ENCODE measurements around the gene KCNA10.

The KCNA10 gene

DNA sequence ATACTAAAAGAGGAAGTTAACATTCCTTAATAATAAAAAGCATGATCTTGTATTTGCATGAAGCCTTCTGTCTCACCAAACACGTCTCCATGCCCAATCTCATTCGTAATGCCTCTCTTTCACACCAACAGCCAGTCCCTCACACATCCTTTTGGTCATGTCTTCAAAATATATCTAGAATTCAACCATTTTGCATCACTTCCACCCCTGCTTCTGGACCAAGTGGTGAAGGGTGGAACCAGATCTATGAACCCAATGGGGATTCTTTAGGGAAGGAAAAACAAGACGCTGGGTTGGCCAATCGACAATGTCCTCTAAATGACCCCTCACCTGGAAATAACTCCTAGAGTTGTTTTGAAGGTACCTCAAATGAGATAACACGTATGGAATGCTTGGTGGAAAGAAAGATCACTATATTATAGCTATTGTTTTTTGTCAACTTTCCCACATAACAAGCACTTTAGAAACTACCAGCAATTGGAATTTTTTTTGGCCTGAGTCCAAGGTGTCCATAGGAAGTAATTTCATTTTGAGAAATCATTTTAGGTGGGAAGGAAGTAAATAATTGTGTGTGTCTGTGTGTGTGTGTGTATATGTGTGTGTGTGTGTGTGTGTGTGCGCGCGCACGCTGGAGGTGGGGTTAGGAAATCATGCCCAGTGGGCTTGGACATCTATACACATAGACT is at the start of gene KCNA10:
Gene KCNA10, minus strand, starts transcription at position 51 of the 686 bp plus-strand sequence. CDS start 388 bp downstream, outside the sequence.
- no peak within 1 kb of the TSS for H3K4me3 ChIP-seq (ENCODE audit: low read depth, low read length)
- DNase-seq (ENCODE audit: low read depth): no peak
- TF ChIP-seq, protein P1, sequence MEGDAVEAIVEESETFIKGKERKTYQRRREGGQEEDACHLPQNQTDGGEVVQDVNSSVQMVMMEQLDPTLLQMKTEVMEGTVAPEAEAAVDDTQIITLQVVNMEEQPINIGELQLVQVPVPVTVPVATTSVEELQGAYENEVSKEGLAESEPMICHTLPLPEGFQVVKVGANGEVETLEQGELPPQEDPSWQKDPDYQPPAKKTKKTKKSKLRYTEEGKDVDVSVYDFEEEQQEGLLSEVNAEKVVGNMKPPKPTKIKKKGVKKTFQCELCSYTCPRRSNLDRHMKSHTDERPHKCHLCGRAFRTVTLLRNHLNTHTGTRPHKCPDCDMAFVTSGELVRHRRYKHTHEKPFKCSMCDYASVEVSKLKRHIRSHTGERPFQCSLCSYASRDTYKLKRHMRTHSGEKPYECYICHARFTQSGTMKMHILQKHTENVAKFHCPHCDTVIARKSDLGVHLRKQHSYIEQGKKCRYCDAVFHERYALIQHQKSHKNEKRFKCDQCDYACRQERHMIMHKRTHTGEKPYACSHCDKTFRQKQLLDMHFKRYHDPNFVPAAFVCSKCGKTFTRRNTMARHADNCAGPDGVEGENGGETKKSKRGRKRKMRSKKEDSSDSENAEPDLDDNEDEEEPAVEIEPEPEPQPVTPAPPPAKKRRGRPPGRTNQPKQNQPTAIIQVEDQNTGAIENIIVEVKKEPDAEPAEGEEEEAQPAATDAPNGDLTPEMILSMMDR (IDR thresholded peaks at IDR 0.05; ENCODE audit: insufficient read depth, low read depth, low read length, missing control alignments): no peak

DNA sequence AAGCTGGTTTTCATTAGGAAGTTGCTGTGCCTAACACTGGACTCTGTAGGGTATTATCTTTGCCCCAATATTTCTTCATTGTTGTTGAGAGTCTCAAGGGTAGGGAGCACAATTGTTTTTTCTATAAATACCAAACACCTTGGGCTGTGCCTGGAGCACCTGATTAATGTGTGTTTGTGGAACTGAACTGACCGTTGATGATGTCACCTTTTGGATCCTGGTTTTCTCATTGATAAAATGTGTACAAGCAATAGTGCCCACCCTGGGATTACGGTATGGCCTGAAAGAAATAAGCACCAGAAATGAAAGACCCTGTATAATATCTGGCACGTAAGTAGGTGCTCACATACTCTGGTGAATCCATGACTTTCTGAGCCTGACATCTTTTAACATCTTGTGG is 47.9 kb upstream of the KCNA10 start:
- TF ChIP-seq, protein P1 (IDR thresholded peaks at IDR 0.05; ENCODE audit: insufficient read depth, low read depth, low read length, missing control alignments): no peak
- no peak overlapping the region for H3K4me3 ChIP-seq (ENCODE audit: low read depth, low read length)
- no peak for DNase-seq (ENCODE audit: low read depth)

- H3K4me3 ChIP-seq (ENCODE audit: low read depth, low read length): no peak overlapping the region
- no peak for DNase-seq (ENCODE audit: low read depth)
- TF ChIP-seq, protein P1 (IDR thresholded peaks at IDR 0.05; ENCODE audit: insufficient read depth, low read depth, low read length, missing control alignments): no peak
Observed at GRCh38 chr1:110565565-110565964, 46.6 kb upstream of the KCNA10 start.

- TF ChIP-seq, protein P1 (IDR thresholded peaks at IDR 0.05; ENCODE audit: insufficient read depth, low read depth, low read length, missing control alignments): no peak
- no peak for DNase-seq (ENCODE audit: low read depth)
- H3K4me3 ChIP-seq (ENCODE audit: low read depth, low read length): no peak overlapping the region
Observed at GRCh38 chr1:110563089-110563488, 44.1 kb upstream of the KCNA10 start.

DNA sequence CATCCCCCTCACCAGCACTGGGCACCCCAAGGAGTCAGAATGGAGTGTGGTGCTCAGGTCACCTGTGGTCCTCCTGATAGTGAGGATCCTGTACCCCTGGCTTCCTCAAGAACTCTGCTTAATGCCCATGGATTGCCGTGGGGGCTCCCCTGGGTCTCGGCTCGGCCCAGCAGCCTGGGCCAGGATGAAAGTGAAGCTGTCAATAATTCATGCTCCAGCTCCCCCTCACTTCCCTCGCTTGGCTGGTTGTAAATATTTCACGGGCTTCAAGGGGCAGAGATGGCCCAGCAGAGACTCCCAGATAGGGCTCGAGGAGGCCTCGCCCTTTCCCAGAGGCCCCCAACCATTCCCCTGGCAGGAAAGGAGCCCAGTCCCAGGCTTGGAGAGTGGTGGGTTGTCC is 42.6 kb upstream of the KCNA10 start:
- TF ChIP-seq, protein P1 (IDR thresholded peaks at IDR 0.05; ENCODE audit: insufficient read depth, low read depth, low read length, missing control alignments): no peak
- H3K4me3 ChIP-seq (ENCODE audit: low read depth, low read length): no peak overlapping the region
- no peak for DNase-seq (ENCODE audit: low read depth)

GRCh38 chr1:110559157-110559556 is 40.2 kb upstream of the KCNA10 start:
- DNase-seq (ENCODE audit: low read depth): no peak
- TF ChIP-seq, protein P1 (IDR thresholded peaks at IDR 0.05; ENCODE audit: insufficient read depth, low read depth, low read length, missing control alignments): no peak
- H3K4me3 ChIP-seq (ENCODE audit: low read depth, low read length): no peak overlapping the region

DNA sequence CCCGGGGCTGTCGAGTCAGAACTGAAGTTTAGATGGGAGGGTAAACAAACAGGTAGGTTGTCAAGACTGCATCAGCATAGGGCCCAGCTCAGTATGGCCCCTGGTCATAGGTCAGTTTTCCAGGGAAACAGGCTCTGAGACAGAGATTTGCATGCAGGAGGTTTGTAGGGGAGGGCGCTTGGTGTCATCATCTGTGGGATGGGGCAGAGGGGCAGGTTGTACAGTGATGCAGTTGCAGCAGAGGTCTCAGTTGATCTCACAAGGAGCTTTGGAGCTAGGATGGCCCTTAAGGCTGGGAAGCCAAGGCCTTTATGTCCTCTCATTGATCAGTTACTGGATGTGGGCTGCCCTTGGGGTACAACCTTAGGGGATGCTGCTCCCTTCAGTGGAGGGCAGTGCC is 38.5 kb upstream of the KCNA10 start:
- DNase-seq (ENCODE audit: low read depth): no peak
- H3K4me3 ChIP-seq (ENCODE audit: low read depth, low read length): no peak overlapping the region
- TF ChIP-seq, protein P1 (IDR thresholded peaks at IDR 0.05; ENCODE audit: insufficient read depth, low read depth, low read length, missing control alignments): no peak

Data from GM12865 (cell line).